NCI-H2081 treated with DMSO at 0.1 percent for 48 hours (cell line): ENCODE results near the gene SSBP2.
"Not testable (repeated sequence)": the region's sequence is repeated elsewhere in the genome, so short reads cannot be mapped to it uniquely, and the experiment has no call there.

ENCODE experiments used
- DNase-seq: peaks from one replicate; lab custom pipeline; 2025; lab: John Stamatoyannopoulos, UW

Gene SSBP2

DNA sequence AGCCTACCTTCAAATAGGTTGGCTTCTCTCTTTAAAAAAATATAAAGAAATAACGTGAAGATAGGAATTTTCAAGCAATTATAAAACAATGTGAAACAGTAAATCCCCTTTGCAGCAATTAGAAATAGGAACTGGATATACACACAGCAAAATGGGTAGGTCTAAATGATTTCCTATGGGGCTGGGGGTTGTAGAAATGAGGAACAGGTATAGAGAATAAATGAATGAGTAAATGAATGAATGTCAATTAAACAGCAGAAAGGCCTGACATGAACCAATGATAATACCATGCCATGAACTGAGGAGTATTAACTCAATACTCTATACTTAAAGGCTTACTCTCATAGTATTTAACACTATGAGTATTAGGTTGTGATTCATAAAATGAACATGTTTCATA is 21.6 kb downstream of the SSBP2 start:
- no peak for DNase-seq

DNA sequence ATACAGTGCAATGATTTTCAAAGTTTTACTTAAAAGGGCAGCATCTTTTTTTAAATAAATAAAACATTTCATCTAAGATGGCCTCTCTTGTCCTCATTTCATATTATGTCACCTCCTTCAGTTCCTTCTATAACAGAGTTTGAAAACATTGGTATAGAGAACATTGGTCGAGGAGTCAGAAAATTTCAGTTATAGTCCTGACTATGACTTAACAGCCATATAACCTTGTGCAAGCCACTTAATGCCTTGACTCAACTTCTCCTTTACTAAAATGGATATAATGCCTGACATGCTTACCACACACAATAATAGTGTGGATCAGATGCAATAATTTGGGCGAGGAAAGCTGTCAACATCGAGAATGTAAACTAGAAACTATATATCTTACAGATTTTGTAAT is 22.6 kb downstream of the SSBP2 start:
- no peak for DNase-seq

DNA sequence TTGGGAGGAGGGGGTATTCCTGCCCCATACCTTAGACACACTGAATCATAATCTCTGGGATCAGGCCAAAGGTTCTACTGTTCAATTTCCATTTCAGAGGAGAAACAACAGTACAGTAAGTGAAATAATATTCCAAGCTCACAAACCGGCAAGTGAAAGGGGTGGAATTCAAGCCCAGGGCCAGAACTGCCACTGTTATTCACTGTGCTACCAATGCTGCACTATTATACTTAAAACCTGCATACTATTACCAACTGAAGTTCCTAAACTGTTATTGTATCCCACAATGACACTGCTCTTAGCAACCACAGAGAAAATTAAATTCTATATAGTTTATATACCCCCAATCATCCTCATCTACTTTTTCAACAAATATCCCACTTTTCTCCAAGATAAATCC is 24.6 kb downstream of the SSBP2 start:
- DNase-seq: no peak

DNA sequence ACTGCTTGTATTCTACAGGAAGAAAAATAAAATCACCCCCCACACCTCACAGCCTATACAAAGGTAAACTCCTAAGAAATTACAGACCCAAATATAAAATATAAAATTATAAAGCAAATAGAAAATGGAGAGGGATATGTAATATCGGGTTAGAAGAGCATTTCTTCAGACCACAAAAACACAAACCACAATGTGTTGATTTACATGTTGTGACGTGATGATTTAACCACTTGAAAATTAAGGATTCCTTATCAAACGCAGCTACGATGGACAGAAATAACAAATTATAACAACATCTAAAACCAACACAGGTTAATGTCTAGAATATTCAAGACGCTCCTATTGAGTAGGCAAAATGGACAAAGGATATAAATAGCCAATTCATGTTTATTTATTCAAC is 26.3 kb downstream of the SSBP2 start:
- no peak for DNase-seq

DNA sequence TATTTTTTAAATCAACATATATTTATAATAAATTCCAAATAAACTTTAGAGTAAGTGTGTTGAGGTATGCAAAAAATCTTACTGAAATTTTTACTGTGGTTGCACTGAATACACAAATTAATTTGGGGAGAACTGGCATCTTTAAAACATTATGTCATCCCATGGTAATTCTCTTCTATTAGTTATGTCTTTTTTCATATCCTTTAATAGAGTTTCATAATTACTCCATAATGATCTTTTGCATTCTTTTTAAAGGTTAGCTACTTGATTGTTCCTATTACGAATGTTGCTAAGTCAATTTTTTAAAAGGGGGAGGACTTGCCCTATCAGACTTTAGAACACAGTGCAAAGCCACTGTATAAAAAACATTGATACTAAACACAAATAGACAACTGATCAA is 26.8 kb downstream of the SSBP2 start:
- no peak for DNase-seq

DNA sequence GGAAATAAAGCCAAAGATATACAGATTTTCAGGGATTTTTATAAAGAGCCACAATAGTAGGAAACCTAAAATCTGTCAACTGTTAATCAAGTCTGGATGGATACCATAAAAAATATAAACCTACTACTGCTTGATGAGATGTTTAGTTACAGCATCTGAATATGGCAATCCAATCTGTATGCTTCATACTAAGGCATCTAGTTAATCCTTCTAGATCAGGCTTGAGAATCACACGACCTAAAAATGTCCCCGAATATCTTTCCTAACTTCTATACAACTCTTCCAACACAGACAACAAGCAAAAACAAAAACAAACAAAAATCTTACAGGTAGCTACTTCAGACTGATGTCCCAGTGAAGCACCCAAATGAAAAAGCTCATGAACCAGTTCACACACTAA is 29.8 kb downstream of the SSBP2 start:
- DNase-seq: no peak

DNA sequence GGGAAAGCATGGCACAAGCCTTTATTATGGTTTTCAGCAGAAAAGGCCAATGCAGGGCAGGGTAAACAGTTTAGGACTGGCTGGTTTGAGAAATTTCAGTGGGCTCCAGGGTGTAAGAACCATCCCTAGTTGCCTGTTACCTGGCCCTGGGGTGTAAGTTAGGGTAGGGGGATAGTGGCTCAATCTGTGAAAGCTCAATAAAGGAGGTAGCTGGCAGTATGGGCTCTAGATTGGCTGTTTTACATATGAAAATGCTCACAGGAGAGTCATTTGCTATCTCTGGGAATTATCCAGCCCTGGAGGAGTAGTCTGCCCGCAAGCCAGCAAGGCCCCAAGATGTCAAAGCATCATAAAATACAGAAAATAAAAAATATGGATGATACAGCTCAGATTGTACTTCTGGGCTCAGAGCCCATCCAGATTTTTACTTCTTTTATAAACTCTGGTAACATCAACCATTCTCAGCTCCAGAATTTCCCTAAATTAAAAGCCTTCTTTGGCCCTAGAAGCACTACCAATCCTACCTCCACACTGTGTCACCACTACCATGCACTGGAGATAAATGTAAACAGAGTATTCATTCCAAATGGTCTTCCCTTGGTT is 31.1 kb downstream of the SSBP2 start:
- no peak for DNase-seq

DNA sequence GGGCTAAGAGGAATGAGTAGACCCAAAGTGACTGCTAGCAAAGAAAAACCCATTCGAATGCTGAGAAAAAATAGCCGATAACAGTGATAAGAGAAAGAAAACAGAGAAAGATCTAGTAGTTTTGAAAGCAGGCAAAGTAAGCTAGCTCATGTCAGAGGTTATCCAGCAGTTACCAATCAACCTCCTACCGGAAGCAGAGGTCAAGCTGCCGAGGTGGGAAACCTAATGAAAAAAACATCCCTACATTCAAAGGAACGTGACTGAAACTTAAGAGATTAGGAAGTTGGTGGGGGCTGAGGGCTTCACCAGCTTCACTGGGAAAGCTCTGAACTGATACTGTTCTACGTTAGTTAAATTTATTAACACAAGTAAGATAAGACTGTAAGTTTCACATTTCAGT is 32.6 kb downstream of the SSBP2 start:
- DNase-seq: no peak

DNA sequence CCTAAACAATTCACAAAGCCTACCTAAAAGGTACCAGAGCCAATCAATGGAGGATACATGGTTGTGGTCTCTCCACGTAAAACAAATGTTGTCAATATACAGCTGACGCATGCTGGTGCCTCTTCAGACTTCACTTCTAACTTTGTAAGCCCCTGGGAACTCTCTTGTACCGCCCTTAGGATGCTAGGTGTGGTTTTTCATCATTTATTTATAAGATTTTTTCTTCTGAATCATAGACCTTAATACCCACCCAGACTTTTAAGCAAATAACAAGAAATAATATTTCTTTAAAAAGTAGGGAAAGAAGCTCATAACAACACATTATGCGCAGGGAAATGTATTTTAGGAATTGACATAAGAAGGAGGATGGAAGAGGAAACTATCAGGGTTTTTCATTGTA is 33.0 kb downstream of the SSBP2 start:
- no peak for DNase-seq

DNA sequence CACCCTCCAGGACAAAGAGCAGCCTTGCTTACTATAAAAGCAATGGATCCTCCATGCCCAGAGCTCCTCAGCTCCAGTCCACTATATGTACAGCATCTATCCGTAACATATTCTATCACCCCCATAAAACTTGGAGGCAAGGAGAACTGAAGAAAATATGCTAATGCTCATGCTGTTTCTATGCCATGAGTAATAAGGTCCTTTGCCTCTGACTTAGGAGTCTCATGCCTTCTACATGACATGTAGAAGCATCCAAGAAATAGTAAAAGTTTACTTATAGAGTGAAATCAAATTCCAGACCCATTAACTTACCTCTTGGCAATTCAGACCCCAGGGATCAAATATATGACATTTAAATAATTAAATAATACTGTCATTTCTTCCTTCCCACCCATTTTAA is 33.7 kb downstream of the SSBP2 start:
- no peak for DNase-seq

DNA sequence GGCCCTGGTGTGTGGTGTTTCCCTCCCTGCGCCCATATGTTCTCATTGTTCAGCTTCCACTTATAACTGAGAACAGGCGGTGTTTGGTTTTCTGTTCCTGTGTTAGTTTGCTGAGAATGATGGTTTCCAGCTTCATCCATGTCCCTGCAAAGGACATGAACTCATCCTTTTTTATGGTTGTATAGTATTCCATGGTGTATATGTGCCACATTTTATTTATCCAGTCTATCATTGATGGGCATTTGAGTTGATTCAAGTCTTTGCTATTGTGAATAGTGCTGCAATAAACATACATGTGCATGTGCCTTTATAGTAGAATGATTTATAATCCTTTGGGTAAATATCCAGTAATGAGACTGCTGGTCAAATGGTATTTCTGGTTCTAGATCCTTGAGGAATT is 36.8 kb downstream of the SSBP2 start:
- DNase-seq: not testable (repeated sequence)

DNA sequence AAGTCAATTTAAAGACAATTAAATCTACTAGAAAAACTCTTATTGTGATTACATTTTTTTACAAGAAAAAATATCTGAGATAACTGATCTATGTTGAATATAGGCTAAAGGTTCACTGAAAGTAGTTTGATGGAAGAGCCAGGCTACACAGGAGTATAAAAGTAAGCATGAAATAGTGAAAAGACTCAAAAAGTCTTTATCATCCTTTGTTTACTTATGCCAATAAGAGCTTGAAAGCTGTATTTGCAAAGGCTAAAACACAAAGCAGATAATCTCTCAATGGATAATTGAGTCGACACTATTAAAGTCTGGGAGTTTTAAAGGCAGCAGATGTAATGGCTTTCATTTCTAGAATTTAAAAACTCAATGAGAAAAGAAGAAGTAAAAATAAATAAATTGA is 42.0 kb downstream of the SSBP2 start:
- no peak for DNase-seq

DNA sequence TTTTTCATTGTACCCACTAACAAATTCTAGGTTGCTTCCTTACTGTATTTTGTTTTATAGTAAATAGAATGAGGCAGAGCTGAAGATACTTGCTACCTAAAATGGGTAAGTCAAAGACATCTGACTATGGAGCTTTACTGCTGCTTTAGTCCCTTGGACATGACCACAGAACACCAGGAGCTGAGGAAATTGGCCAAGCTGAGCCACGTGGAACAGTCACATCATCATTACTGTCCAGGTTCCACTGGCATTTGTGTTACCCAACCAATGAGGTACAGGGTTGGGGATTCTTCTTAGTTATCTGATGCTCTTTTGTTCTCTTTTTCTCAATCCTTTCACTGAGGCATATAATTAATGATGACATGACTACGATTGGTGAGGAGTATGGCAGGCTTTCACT is 47.1 kb downstream of the SSBP2 start:
- DNase-seq: no peak

DNA sequence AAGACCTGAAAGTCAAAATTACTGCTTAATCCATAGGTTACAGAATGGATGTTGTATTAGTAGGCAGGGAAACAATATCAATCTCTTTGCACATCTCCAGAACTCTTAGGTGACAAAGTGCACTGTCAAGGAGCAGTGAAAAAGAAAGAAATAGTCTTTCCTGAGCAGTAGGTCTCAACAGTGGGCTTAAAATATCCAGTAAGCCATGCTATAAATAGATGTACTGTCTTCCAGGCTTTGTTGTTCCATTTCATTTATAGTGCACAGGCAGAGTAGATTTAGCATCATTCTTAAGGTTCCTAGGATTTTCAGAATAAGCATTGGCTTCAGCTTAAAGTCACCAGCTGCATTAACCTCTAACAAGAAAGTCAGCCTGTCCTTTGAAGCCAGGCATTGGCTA is 50.7 kb downstream of the SSBP2 start:
- DNase-seq: no peak

DNA sequence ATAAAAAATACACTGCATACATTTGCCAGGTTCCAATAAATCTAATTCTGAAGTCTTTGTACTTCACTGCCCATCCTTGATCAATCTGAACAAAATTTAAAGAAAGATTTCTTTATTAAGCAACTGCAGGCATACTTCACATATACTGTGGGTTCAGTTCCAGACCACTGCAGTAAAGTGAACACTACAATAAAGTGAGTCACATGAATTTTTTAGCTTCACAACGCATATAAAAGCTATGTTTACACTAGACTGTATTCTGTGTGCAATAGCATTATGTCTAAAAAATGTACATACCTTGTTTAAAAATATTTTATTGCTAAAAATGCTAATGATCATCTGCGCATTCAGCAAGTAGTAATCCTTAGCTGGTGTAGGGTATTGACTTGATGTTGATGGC is 52.1 kb downstream of the SSBP2 start:
- no peak for DNase-seq

DNA sequence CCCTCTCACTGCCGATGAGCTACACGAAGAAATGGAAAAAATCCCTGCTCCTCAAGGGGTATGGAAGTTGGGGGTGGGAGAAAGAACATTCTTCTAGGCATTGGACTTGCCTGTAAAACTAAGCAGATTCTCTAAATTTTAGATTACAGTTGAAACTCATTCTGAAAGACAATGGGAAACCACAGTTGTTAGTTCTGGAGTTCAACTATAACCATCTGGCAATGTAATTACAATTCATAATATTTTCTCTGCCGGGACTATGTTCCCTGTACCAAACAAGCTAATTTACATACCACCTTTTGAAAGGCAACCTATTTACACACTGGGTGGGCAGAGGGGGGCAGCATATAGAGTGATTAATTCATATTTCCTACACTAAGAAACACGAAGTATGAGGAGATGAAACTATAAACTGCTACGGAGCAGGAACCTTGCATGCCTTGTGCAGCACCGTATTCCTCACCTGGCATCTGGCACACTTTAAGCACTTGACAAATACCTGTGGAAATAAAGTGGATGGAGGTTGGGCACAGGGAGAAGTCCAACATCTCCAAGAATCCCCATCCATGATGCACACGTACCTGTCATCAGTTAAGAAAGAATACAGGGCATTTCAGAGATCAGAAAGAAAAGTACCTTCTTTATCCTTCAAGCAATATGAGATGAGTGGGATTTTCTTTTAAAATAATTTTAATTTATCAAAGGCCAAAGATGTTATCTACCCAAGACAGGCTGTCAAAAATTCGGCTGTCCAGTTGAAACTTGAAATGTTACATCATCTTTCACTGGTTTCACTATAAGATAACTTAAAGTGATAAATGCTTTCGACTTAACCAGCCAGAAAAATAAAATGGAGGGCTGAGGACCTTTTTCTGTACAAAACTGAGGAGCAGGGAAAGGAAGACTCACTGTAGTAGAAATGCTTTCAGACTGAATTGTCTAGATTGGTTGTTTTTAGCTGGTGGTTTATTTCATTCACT is 54.2 kb downstream of the SSBP2 start:
- no peak for DNase-seq

DNA sequence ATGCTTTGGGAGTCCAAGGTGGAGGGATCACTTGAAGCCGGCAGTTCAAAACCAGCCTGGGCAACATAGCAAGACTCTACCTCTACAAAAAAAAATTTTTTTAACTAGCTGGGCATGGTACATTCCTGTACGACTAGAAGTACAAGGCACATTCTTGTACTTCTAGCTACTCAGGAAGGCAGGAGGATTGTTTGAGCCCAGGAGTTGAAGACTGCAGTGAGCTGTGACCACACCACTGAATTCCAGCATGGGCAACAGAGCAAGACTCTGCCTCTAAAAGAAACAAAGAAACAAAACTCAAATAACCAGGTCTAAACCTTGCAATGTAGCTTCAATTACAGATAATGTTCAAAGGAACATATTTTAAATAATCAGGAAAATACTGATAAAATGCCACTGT is 56.2 kb downstream of the SSBP2 start:
- DNase-seq: no peak

DNA sequence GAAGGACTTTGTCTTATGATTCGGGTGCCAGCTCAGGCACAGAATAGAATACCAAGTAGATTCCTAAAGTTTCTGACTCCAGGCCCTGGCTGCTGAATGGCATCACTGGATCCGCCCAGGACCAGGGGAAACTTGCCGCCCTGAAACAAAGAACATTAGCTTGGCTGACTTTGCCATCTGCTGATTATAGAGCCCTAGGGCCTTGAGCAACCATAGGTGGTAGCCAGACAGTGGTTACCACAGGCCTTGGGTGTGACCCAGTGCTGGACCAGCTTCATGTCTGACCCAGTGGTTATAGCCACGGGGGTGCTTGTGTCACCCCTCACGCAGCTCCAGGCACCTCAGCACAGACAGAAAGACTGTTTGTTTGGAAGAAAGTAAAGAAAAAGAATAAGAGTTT is 62.7 kb downstream of the SSBP2 start:
- no peak for DNase-seq

DNA sequence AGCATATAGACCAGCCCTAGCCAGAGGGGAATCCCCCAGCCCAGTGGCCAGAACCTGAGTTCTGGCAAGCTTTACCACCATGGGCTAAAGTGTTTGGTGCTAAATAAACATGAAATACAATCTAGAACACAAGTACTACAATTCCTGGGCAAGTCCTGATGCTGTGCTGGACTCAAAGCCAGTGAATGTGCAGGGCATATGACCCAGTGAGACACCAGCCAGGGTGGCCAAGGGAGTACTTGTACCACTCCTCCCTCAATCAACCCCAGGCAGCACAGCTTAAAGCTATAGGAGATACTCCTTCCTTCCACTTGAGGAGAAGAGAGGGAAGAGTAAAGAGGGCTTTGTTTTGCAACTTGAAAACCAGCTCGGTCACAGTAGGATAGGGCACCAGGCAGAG is 63.6 kb downstream of the SSBP2 start:
- DNase-seq: no peak

DNA sequence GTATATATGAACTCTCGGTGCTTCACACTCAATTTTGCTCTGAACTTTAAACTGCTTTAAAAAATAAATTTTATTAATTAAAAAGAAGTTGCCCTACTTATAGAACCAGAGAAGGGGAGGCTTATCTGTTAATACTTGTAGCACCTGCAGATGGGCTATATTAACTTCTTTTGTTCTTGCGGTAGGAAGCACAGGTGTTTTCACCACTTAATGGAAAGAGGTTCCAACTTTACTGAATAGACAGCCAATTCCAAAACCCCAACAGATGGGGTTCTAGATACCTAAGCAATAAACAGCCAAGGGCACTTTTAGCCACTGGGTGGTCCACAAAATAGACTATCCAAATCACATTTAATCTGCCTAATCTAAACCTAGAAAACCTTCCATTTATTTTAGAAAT is 65.4 kb downstream of the SSBP2 start:
- no peak for DNase-seq

DNA sequence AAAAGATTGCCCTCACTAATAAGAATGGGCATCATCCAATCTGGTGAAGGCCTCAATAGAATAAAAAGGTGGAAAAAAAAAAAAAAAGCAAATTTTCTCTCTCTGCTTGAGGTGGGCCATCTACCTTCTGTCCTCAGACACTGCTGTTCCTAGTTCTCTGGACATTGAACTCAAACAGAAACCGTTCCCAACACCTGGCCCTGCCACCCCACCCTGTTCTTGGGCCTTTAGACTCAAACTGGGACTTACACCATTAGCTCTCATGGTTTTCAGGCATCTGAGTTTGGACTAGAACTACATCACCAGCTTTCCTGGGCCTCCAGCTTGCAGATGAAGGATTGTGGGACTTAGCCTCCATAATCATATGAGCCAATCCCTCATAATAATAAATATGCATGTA is 71.0 kb downstream of the SSBP2 start:
- DNase-seq: no peak

DNA sequence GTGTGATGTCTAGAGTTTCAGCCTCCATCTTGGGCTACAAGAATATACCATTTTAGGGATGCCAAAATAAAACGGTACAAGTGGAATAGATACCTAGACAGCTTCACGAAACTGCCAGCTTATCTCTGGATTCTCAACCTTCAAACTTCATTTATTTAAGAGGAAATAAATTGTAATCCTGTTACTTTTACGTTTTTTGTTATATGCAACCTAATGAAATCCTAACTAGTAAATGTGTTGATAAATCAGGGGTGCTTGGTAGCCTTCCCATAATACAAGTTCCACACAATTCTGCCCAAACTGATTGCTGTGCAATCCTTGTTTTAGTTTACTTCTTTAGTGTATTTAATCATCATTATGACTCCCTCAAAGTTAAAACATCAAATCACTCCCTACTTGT is 75.5 kb downstream of the SSBP2 start:
- DNase-seq: no peak

DNA sequence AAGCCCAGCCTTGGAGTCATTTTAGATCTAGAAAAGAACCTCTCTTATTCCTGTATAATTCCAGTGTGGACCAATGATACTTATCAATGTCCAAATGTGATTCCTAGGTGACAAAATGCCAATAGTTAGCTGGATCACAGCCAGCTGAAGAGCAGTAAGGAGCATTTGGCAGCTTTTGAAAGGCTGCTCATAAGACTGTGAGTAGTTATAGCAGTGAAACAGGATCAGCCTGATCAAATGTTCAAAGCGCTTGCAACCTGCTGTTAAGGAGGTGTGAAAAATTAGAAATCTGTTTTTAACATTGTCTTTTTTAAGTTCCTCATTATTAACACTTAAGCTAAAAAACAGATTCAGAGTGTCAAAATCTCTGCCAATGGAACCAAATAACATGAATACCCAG is 85.1 kb downstream of the SSBP2 start:
- no peak for DNase-seq

DNA sequence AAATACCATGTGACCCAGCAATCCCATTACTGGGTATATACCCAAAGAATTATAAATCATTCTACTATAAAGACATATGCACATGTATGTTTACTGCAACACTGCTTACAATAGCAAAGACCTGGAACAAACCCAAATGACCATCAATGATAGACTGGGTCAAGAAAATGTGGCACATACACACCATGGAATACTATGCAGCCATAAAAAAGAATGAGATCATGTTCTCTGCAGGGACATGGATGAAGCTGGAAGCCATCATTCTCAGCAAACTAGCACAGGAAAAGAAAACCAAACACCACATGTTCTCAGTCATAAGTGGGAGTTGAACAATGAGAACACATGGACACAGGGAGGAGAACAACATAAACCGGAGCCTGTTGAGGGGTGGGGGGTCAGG is 90.3 kb downstream of the SSBP2 start:
- not testable (repeated sequence) for DNase-seq
